ENCODE results near the gene CTU1.
A peak's percentile ranks its signal among the peaks of the same experiment; 100 is the strongest.

The CTU1 gene

DNA sequence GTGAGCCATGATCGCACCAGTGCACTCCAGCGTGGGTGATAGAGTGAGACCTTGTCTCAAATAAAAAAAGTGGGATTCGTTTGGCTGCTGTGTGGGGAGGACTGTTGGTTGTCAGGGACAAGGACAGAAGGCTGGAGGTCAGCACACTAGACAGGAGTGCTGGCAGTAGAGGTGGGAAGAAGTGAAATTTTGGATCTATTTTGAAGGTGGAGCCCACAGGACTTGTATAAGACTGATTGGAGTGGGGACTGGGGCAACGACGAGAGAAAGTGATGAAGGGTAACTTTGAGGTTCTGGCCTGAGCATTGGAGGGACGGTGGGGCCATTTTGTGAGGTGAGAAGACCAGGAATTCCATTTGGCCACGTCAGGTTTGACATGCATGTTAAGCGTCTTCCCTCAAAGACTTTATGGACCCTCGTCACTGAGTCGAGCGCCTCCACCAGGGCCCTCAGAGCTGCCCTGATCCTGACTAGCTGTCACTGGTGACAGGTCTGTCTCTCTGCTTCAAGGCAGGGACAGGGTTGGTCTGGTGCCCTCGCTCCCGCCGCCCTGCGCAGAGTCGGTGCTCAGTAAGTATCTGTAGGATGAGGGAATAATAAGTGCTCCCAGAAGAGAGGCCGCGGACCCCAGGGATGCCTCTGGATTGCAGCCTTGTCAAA is 673 bp downstream of the CTU1 start:
- DNase-seq, result peak in 5 of 56 donors; percentile 34 to 51 (median 46)

DNA sequence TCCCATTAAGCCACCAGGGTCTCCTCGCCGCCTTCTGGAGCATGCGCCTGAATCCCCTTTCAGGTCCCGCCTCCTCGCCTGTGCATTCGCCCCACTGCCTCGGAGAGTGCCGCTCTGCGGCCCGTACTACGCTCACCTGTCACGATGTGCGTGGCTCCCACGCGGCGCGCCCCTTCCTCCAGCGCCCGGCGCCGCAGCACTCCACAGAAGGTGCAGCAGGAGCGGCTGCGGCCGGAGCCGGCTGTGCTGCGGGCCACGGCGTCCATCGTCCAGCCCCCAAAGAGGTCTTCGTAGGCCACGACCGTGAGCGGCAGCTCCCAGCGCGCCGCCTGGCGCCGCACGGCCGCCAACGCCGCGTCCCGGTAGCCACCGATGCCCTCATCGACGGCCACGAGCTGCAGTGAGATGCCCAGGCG is 4.3 kb downstream of the CTU1 start:
- peak in 3 of 56 donors; percentile 3 to 46 (median 24) for DNase-seq

DNA sequence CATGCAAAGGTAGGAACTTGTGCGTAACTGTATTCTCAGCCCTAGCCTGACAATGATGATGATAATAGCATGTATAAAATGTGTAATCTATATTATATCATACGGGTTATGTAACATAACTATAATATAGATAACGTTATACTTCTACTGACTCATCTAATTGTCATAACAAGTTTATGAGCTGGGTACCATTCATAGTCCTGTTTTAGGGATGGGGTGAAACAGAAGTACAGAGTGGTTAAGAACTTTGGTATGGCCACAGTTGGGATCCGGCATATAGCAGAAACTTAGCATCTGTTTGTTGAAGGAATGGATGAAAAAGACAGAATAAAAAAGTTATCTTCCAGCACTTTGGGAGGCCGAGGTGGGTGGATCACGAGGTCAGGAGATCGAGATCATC is 5.2 kb downstream of the CTU1 start:
- DNase-seq, result no peak

DNA sequence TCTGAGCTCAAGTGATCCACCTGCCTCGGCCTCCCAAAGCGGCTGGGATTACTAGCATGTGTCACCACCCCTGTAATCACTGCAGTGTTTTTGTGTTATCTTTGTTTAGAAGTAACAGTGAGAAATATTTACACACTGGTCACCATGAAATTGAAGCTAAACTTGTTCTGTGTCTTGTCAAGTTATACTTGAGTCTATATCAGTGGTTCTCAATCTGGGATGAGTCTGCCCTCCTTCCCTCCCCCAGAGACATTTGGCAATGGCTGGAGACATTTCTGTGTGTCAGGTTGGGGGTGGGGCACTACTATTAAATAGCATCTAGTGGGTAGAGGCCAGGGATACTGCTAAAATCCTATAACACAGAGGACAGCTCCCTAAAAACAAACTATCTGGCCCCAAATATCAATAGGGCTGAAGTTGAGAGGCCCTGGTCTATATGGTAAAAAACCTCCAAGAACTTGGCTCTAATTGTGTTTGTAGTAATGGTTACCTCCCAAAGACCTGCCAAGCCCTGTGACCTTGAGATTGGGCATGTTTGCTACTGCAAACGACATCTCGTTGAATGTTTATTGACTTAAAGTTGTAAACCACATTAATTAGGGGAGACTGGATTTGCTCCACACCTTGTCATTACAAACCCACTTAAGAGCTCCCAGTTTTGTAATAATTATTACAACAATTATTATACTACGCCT is 6.9 kb downstream of the CTU1 start:
- DNase-seq, result no peak

DNA sequence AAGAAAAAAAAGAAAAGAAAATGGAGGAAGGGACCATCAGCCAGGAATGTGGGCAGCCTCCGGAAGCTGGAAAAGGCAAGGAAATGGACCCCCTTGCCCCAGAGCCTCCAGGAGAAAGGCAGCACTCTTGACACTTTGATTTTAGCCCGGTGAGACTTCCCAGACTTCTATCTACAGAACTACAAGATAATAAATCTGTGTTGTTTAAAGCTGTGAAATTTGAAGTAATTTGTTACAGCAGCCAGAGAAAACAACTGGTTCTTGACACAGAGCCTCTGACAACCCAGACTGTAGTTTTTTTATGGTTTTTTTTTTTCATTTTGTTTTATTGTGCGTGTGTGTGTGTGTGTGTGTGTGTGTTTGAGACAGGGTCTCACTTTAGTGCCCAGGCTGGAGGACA is 7.6 kb downstream of the CTU1 start:
- DNase-seq, result no peak

DNA sequence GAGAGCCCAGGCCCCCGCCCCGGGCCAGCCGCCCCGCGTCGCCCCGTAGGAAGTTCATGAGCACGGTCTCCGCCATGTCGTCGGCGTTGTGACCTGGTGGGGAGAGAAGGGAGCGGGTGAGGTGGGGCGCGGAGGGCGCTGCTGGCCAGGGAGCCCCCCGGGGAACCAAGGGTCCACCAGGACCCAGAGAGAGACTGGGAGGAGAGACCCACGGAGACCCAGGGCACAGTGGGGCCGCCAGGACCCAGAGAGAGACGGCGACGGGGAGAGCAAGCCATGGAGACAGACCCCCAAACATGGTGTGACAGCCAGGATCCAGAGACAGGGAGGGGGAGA is 9.2 kb downstream of the CTU1 start:
- no peak for DNase-seq

DNA sequence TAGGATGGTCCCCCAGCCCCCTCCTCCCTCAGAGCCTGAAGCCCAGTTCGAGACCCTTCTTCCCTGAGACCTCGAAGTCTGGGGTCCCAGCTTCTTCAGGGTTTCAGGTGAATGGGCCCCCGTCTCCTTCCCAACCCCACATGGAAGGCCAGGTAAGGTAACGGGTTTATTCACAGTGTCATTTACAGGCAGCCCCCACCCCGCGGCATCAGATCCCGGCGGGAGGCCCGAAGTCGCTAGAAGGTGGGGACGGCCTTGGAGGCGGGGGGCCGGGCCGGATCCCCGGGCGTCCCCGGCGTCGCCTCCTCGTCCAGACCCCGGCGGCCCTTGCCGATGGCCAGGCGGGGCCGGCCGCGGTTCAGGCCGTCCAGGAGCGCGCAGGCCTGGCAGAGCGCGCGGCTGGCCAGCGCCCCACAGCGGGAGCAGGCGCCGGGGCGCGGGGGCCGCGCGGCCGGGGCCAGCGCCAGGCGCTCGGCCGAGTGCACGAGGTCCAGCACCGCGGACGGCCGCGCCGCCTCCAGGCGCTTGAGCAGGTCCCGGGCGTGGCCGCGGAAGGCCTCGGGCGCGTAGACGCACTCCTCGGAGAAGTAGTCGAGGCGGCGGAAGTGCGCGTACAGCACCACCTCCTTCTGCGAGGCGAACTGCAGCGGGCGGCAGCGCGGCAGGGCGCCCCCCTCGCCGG is 9.7 kb downstream of the CTU1 start:
- DNase-seq, result peak in 1 of 56 donors; percentile 13

DNA sequence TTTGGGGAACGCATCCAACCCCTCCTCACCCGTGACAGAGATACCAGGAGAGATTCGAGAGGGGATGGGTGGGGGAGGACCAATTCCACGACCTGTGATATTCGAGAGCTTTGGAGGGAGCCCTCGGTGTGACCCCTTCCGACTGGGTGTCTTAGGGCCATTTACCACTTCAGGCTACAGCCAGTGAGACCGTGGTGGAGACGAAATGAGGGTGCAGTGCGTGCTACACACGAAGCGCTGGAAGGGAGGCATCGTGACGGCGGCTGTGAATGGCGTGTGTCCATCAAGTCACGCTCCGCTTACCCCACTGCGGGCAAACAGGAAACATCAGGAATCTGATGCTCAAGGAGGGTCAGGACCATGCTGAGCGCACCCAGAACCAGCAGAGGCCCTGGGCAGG is 10.4 kb downstream of the CTU1 start:
- DNase-seq, result no peak

DNA sequence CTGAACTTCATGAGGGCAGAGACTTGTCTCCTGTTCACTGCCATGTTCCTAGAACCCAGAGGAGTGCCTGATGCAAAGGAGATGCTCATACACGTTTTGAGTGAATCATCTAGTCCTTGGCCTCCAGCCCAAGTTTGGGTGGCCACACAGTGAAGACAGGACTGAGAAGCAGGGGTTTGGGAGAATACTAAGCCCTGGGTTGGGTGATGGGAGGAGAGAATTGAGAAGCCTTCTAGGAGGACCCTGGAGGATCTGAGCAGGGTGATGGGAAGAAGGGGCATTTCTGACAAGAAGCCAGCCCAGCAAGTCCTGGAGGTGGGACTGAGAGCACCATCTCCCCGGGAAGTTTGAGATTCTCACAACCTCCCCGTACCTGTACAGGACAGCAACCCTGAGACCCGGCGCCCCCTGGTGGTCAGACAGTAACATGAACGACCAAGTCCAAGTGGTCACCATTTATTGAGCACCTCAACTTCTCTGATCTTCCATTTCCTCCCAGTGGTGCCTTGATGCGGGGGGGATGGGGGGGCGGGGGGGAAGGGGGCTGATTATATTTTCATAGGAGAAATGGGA is 11.0 kb downstream of the CTU1 start:
- peak in 29 of 56 donors; percentile 1 to 60 (median 17) for DNase-seq

DNA sequence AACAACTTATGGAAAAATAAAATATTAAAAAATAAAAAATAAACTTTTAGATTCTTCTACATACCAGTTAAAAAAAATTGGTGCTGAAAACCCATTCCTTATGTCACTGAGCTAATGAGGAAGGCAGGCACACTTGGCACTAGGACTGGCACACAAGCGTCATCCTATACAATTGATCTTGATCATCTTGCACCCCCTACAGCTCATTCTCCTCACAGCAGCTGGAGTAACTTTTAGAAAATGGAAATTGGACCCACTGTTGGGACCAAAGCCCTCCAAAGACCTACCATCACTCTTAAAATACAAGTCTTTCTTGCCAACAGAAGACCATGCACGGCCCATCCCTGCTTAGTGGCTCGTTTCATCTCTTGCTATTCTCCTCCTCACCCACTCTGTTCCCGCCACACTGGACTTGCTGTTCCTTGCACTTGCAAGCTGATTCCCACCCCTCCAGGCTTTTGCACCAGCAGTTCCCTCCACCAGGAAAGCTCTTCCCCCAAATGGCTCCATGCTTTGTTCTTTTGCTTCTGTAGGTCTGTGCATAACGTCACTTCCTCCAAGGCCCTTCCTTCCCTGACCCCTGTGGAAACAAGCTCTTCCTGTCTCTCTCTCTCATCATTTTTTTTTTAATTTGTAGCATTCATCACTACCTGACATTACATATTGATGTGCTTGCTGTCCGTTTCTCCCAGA is 11.6 kb downstream of the CTU1 start:
- DNase-seq, result no peak

DNA sequence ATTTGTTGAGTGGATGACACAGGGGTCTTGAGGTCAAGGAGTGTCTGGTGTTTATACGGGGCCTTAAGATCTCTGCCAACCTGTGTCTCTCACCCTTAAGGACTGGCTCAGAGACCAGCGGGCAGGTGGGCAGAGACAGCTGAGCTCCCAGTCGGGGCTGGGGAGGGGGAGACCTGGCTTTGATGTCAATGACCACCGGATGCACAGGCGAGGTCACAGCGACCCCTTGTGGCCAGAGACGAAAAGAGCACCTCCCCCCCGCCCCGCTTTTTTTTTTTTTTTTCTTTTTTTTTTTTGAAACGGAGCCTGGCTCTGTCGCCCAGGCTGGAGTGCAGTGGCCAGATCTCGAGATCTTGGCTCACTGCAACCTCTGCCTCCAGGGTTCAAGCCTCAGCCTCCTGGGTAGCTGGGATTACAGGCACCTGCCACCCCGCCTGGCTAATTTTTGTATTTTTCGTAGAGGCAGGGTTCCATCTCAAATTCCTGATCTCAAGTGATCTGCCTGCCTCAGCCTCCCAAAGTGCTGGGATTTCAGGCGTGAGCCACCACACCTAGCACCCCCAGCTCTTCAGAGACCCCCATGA is 13.4 kb downstream of the CTU1 start:
- DNase-seq, result peak in 7 of 56 donors; percentile 4 to 15 (median 10)

DNA sequence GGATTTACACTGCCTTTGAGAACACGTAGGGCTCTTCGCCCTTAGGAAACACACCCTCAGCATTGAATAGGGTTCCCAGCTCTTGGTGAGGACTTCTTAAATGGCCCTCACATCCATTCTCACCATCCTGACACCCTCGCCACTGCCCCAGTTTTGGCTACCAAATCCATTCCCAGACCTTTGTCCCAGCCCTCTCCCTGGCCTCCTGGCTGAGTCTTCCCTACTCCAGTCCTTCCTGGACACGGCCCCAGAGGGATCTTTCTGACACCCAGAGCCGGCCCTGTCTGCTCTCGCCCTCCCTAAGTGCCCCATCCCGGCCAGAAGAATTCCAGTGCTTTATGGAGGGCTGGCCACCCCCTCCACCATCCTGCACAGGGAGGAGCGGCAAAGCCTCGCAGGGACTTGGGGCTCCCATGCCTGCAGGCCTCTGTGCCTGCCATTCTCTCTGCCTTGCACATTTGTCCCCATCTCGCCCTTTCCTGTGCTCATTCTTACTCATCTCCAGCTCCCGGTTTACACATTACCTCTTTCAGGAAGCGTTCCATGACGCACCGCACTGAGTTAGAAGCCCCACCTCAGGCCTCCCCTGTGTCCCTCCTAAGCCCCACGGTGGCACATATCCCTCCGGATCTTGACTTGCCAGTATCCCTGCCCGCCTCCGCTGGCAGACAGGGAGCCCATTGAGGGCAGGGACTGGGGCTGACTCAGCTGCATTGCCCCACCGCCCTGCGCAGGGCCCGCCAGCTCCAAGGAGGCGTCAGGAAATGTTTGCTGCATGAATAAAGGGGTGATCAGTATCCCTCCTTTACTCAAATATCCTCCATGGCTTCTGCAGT is 14.5 kb downstream of the CTU1 start:
- DNase-seq, result no peak

DNA sequence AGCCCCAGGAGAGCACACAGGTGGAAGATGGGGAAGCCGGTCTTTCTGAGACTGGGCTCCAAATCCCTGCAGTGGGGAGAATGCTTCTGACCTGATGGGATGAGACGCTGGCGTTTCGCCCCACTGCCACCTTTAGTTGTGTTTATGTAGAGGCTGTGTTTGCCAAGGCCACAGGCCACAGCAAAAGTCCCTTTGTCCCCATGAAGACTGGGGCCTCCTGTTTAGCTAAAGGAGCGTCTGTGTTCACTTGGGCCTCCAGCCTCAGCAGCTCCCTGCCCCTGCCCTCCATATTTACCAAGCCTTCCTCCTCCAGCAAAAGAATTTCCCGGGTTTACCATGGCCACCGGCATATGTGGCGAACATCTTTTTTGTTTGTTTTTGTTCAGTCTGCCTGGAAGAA is 15.1 kb downstream of the CTU1 start:
- DNase-seq, result no peak

DNA sequence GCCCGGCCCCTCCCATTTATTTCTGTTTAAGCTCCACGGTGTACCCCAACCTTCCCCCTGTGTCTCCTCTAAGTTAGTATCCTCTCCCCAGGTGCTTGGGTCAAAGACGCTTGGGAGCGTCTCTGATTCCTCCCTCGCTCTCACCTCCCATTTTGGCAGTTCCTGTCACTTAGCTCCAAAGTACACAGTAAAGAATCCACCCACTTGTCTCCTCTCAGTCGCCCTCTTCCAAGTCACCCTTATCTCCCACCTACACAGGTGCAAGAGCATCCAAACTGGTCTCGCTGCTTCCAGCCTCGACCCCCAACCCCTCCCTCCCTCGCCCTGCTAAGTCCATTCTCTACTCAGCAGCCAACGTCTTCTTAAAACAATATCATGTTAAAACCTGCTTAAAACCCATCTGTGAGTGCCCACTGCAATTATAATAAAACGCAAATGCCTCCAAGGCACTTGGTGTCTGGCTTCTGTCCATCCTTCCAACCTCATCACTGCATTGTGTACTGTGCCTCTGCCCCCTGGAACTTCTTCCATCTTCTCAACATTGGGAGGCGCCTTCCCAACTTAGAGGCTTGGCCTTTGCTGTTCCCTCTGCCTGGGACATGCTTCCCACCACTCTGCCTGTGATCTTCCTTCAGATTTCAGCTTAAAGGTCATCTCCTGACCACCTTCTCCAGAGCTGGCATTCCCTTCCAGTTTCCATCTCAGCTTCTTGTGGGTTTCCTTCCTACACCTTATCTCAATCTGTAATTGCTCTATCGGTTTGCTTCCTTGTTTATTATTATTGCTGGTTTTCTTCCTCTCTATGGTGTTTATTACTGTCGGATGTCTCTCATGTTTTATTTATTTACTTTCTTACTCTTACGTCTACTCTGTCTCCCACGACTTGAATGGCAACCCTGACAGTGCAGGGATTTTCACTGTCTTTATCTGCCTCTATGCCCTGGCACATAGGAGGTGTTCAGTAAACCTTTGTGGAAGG is 16.0 kb downstream of the CTU1 start:
- no peak for DNase-seq

DNA sequence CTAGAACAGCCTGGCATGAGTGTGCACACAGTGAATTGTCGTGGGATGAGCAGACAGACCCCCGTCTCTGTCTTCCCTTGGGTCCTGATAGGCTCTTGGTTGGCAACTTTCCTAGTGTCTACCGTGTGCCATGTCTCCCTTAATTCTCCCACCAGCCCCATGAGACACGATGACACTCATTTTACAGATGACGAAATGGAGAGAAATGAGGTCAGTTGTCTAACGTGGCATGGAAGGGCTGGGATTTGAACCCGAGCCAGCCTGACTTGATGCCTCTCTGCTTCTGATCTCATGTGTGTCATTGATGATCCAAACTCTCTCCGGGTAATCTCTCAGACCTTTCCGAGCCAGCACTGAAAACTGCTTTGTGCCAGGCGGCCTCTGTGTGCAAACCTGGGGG is 17.1 kb downstream of the CTU1 start:
- DNase-seq, result no peak

DNA sequence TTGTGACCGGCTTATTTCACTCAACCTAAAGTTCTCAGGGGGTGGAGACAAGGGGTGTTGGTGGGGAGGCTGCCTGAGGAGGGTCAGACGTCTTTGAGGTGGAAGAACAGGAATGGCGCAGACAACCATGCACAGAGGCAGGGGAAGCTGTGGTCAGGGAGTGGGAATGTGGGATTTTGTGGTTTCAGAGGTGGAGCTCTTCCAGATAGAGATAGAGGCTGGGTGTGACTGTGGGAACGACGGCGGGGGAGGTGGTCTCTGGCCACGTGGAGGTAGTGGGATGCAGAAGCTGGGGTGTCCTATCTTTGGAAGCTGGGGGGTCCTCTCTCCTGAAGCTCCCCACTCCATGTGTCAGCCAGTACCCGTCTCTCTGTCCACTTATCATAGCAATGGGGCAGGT is 17.7 kb downstream of the CTU1 start:
- DNase-seq, result no peak

DNA sequence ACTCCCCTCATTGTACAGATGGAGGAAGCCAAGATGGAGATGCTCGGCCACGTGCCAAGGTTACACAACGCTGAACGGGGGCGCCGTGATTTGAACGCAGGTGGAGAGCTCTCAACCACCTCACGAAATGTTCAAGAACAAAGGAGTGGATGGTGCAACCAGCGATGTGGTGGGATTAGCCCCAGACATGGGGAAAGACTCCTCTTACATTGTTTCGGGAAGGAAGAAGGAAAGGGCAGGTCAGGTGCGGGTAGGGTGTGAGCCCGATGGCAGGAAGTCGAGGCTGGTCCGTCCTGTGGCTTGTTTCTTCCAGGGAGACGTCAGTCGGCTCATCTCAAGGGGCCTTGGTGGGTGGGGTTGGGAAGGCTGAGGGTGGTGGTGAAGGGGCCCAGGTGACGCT is 18.4 kb downstream of the CTU1 start:
- DNase-seq, result no peak

DNA sequence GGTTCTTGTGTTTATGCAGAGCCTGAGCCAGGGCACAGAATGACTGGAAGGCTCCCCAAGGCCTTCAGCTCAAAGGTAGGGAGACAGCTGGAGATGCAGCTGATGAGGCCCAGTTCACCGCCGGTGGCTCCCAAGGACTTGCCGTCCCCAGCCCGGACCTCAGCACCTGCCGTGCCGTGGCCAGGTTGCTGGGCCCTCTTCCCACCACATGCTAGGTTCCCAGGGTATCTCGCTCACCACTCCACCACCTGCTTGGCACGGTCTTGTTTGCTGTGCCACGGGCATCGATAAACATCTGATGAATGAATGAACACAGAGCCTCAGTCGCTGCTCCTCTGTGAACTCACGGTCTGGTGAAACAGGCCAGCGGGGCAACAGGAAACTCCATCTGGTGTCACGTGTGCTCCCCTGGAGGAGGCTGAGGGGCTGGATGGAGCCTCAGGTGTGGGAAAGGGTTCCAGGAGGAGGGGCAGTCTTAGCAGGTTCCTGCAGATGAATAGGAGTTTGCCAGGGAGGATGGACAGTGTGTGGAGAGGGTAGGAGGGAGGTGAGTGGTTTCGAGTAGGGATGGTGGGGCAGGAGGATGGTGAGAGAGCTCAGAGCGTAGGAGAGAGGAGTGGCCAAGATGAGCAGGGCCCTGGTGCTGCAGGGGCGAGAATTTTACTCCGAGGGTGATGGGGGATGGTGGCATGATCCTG is 21.9 kb downstream of the CTU1 start:
- DNase-seq, result no peak

DNA sequence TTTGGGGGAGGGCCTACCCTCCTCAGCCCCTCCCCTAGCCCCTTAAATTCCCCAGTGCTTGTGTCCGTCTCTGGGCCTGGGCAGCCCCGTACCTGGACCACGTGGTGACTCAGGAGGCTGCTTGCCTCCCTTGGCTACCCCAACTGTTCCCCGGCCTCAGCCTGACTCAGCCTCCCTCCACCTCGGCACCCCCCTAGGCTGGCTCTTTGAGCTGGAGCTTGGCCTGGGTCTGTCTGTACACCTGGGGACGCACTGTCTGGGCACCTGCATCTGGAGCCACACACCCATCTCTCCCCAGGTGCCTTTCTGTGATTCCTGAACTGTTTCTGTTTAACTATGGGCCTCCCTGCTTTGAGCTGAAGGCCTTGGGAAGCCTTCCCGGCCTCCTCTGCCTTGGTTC is 23.7 kb downstream of the CTU1 start:
- DNase-seq, result no peak
